Loucy (cell line): Measurements from ENCODE around the gene TMEM184A.

Experiments
- EZH2phosphoT487 ChIP-seq: fragments of 200-600 bp; IDR thresholded peaks from 2 replicates; pipeline ENCODE4 v1.6.1; 2018; ENCODE audit warnings: antibody characterized with exemption, mild to moderate bottlenecking, moderate library complexity, borderline replicate concordance
- TF ChIP-seq, protein P1 (sequence below): fragments of 200-600 bp; sonication (generic); conservative IDR thresholded peaks from 2 replicates; pipeline ENCODE4 v1.5.1; 2014; ENCODE audit warnings: mild to moderate bottlenecking, antibody characterized with exemption, low read length

DNA sequence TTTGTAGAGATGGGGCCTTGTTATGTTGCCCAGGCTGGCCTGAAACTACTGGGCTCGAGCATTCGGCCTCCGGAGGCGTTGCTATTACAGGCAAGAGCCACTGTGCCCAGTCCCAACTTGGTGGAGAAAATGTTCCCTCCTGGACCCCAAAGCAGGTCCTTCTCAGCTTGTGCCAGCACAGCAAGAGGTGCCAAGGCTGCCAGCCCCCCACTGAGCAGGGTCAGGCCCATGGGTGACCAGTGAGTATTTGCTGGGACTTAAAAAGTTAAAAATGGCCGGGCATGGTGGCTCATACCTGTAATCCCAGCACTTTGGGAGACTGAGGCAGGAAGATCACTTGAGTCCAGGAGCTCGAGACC lies 20.9 kb downstream of the TMEM184A start:
- TF ChIP-seq, protein P1, sequence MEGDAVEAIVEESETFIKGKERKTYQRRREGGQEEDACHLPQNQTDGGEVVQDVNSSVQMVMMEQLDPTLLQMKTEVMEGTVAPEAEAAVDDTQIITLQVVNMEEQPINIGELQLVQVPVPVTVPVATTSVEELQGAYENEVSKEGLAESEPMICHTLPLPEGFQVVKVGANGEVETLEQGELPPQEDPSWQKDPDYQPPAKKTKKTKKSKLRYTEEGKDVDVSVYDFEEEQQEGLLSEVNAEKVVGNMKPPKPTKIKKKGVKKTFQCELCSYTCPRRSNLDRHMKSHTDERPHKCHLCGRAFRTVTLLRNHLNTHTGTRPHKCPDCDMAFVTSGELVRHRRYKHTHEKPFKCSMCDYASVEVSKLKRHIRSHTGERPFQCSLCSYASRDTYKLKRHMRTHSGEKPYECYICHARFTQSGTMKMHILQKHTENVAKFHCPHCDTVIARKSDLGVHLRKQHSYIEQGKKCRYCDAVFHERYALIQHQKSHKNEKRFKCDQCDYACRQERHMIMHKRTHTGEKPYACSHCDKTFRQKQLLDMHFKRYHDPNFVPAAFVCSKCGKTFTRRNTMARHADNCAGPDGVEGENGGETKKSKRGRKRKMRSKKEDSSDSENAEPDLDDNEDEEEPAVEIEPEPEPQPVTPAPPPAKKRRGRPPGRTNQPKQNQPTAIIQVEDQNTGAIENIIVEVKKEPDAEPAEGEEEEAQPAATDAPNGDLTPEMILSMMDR, result no peak
- no peak for TF ChIP-seq EZH2phosphoT487
